Measurements from ENCODE around the gene CLEC2B.

DNA sequence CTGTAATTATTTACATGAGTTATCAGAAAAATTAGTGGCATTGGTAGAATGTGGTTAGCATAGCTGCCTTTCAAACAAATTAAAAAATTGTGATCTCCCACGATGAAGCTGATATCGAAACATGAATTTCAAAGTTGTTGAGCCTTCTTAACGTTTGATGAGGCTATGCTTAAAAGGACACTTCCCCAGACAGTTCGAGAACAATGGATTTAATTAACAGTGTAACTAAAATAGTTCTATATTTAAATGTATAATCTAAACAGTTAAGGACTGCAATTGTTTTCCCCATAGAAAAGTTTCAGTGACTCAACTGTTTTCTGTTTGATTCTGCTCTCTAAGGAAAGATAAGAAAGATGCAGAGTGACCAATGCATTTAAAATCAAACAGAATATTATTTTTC, 1.6 kb downstream of the CLEC2B start:
- TF ChIP-seq, protein P1, sequence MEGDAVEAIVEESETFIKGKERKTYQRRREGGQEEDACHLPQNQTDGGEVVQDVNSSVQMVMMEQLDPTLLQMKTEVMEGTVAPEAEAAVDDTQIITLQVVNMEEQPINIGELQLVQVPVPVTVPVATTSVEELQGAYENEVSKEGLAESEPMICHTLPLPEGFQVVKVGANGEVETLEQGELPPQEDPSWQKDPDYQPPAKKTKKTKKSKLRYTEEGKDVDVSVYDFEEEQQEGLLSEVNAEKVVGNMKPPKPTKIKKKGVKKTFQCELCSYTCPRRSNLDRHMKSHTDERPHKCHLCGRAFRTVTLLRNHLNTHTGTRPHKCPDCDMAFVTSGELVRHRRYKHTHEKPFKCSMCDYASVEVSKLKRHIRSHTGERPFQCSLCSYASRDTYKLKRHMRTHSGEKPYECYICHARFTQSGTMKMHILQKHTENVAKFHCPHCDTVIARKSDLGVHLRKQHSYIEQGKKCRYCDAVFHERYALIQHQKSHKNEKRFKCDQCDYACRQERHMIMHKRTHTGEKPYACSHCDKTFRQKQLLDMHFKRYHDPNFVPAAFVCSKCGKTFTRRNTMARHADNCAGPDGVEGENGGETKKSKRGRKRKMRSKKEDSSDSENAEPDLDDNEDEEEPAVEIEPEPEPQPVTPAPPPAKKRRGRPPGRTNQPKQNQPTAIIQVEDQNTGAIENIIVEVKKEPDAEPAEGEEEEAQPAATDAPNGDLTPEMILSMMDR (conservative IDR thresholded peaks at IDR 0.05; ENCODE audit: low read depth, low read length) = no peak
- no peak for TF ChIP-seq EZH2phosphoT487 (IDR thresholded peaks at IDR 0.05; ENCODE audit: borderline replicate concordance, low read length)
